K562 (cell line): ENCODE measurements around the gene ZDHHC14. TPM values are rescaled to one million over a fixed set of nuclear protein-coding genes. Genes with fewer than 3 reads are reported as not detected.

ENCODE experiments used
- ATAC-seq: fragments of 200-7000 bp; cut with Tn5 transposase; 3 replicates; pipeline ENCODE4 v1.9.1; 2020; ENCODE audit warnings: moderate library complexity
- BruUV-seq: library from RNA; stranded (reverse); fragments of 400-500 nt; replicated peaks from 2 replicates; lab custom pipeline; 2021; lab: Mats Ljungman, UMichigan
- CTCF ChIA-PET: fragments of 300-600 bp; formaldehyde crosslinking; extraction: SDS; loops from one replicate; lab custom pipeline; 2021; ENCODE audit warnings: low intra/inter-chr PET ratio; lab: Yijun Ruan, JAX
- POLR2A ChIA-PET: fragments of 300-600, 350-650 bp; sonication (Branson Sonifier 250); formaldehyde crosslinking; extraction: SDS; loops from one replicate; lab custom pipeline; 2021; ENCODE audit warnings: antibody characterized with exemption, inconsistent platforms; lab: Yijun Ruan, JAX
- DNase-seq, 4 experiments: peaks; one replicate each; pipeline versions ENCODE4 v3.0.0 to v3.0.0-alpha.2; 2011 to 2018; ENCODE audit warnings: low spot score in 3 of 4, mixed read lengths in 3 of 4; ENCODE audit errors: extremely low read depth in 1 of 4
- FAIRE-seq: peaks from 2 replicates; lab custom pipeline; 2011; peaks lifted over from hg19 to GRCh38; lab: Jason Lieb, UNC
- H2AFZ ChIP-seq: 2 replicates; pipeline ENCODE4 v1.6.0; 2011; ENCODE audit warnings: low read depth, low read length, control low read depth, inconsistent platforms
- H3K27ac ChIP-seq: fragments of 200-600 bp; 3 replicates; pipeline ENCODE4 v1.8.0; 2011; ENCODE audit warnings: low read depth, mild to moderate bottlenecking, control low read depth, inconsistent platforms, low read length, moderate library complexity, mixed read lengths; ENCODE audit errors: extremely low read depth
- H3K27me3 ChIP-seq, 2 experiments: fragments of 300-600 bp in 1 of 2; 2 replicates in 1 of 2; 3 replicates in 1 of 2; pipeline versions ENCODE4 v1.6.0 to v1.8.0; 2011; ENCODE audit warnings: inconsistent platforms in 2 of 2, low read length in 2 of 2, mild to moderate bottlenecking in 1 of 2, mixed read lengths in 1 of 2, moderate library complexity in 1 of 2; ENCODE audit not compliant: control insufficient read depth in 2 of 2, insufficient read depth in 2 of 2
- H3K36me3 ChIP-seq: fragments of 300-600 bp; 3 replicates; pipeline ENCODE4 v1.8.0; 2011; ENCODE audit warnings: mild to moderate bottlenecking, low read length, inconsistent platforms; ENCODE audit not compliant: control insufficient read depth, insufficient read depth
- H3K4me1 ChIP-seq, 2 experiments: fragments of 200-600 bp in 1 of 2; replicated peaks in 1 of 2; 2 replicates in 1 of 2; 3 replicates in 1 of 2; pipeline versions ENCODE4 v1.5.1 to v1.8.0; 2011; ENCODE audit warnings: inconsistent platforms in 2 of 2, low read length in 2 of 2, mild to moderate bottlenecking in 1 of 2, mixed read lengths in 1 of 2, moderate library complexity in 1 of 2; ENCODE audit not compliant: control insufficient read depth in 2 of 2, insufficient read depth in 2 of 2
- H3K4me2 ChIP-seq: 2 replicates; pipeline ENCODE4 v1.6.1; 2011; ENCODE audit warnings: low read length, control low read depth, inconsistent platforms, mixed read lengths; ENCODE audit not compliant: insufficient read depth
- H3K4me3 ChIP-seq: fragments of 200-600 bp; sonication (generic), shearing (Covaris generic); 2 replicates; pipeline ENCODE4 v1.5.1; 2016; ENCODE audit warnings: control low read depth, inconsistent platforms
- H3K79me2 ChIP-seq: fragments of 200-600 bp; 3 replicates; pipeline ENCODE4 v1.8.0; 2011; ENCODE audit warnings: low read length, inconsistent platforms; ENCODE audit not compliant: control insufficient read depth, insufficient read depth
- H3K9ac ChIP-seq, 2 experiments: 2 replicates each; pipeline versions ENCODE4 v1.6.0 to v1.6.1; 2011; ENCODE audit warnings: low read depth in 2 of 2, low read length in 2 of 2, control low read depth in 1 of 2, inconsistent platforms in 1 of 2, mild to moderate bottlenecking in 1 of 2, mixed read lengths in 1 of 2; ENCODE audit not compliant: insufficient read depth in 1 of 2
- H3K9me1 ChIP-seq: one replicate; pipeline ENCODE4 v1.6.0; 2011; ENCODE audit warnings: inconsistent platforms, mild to moderate bottlenecking, low read length, moderate library complexity; ENCODE audit not compliant: control insufficient read depth, insufficient read depth
- H3K9me3 ChIP-seq: replicated peaks from 2 replicates; pipeline ENCODE4 v1.5.1; 2011; ENCODE audit warnings: low read depth, low read length, inconsistent platforms; ENCODE audit not compliant: control insufficient read depth, insufficient read depth
- H4K20me1 ChIP-seq: replicated peaks from 2 replicates; pipeline ENCODE4 v1.6.1; 2011; ENCODE audit warnings: low read length, inconsistent platforms, mixed read lengths; ENCODE audit not compliant: control insufficient read depth, insufficient read depth
- E2F6 ChIP-seq, 2 experiments: IDR thresholded peaks; 2 replicates each; pipeline ENCODE4 v1.6.1; 2011; ENCODE audit warnings: borderline replicate concordance in 1 of 2, control low read depth in 1 of 2, low read depth in 1 of 2, low read length in 1 of 2, mild to moderate bottlenecking in 1 of 2, mixed read lengths in 1 of 2, moderate library complexity in 1 of 2; ENCODE audit not compliant: insufficient read depth in 1 of 2, insufficient read length in 1 of 2, poor library complexity in 1 of 2, severe bottlenecking in 1 of 2; ENCODE audit errors: extremely low read depth in 1 of 2
- E2F8 ChIP-seq: fragments of 450-650 bp; IDR thresholded peaks from 2 replicates; pipeline ENCODE4 v1.7.1; 2018; ENCODE audit warnings: mild to moderate bottlenecking, low read depth; ENCODE audit not compliant: partially characterized antibody
- ELF1 ChIP-seq: fragments of 200-800 bp; sonication (Bioruptor generic); IDR thresholded peaks from 2 replicates; pipeline ENCODE4 v1.6.1; 2016; ENCODE audit warnings: missing genetic modification characterization, missing compliant biosample characterization
- ELK1 ChIP-seq: sonication (generic); formaldehyde crosslinking; IDR thresholded peaks from 2 replicates; pipeline ENCODE4 v1.8.1; 2022; ENCODE audit warnings: missing genetic modification reagents
- ETV6 ChIP-seq, 3 experiments: fragments of 150-350 bp in 1 of 3; sonication (generic) in 1 of 3; formaldehyde crosslinking in 1 of 3; IDR thresholded peaks; 2 replicates each; pipeline versions ENCODE4 v1.6.1 to v1.8.0; 2014 to 2022; ENCODE audit warnings: borderline replicate concordance in 2 of 3, low read depth in 2 of 3, antibody characterized with exemption in 1 of 3, low read length in 1 of 3, mild to moderate bottlenecking in 1 of 3, missing genetic modification reagents in 1 of 3
- FOXA1 ChIP-seq: fragments of 450-650 bp; IDR thresholded peaks from 2 replicates; pipeline ENCODE4 v1.6.1; 2016; ENCODE audit warnings: mild to moderate bottlenecking, borderline replicate concordance
- MLLT1 ChIP-seq, 2 experiments: fragments of 450-650 bp; IDR thresholded peaks; 2 replicates each; pipeline ENCODE4 v1.6.1; 2016
- NCOA1 ChIP-seq: fragments of 450-650 bp; IDR thresholded peaks from 2 replicates; pipeline ENCODE4 v1.6.1; 2016; ENCODE audit warnings: low read depth
- THRAP3 ChIP-seq: fragments of 450-650 bp; IDR thresholded peaks from 2 replicates; pipeline ENCODE4 v1.6.1; 2016; ENCODE audit warnings: mild to moderate bottlenecking, inconsistent platforms, borderline replicate concordance
- ZNF431 ChIP-seq: sonication (generic); formaldehyde crosslinking; IDR thresholded peaks from 2 replicates; pipeline ENCODE4 v1.8.0; 2022; ENCODE audit warnings: mild to moderate bottlenecking, missing genetic modification reagents
- ZNF830 ChIP-seq: fragments of 250-450 bp; sonication (Bioruptor Pico); IDR thresholded peaks from 2 replicates; pipeline ENCODE4 v1.5.0; 2021; ENCODE audit warnings: mild to moderate bottlenecking
- WGBS: fragments of 100-300 bp; shearing (Covaris generic); methylation state at CpG from one replicate; pipeline ENCODE4 v1.1.6; 2016; ENCODE audit warnings: low coverage, mixed read lengths; ENCODE audit not compliant: insufficient coverage; ENCODE audit errors: missing lambda C conversion rate; 5-methylcytosine and 5-hydroxymethylcytosine counted together
- in situ Hi-C: fragments of 300-500 bp; cut with MboI; formaldehyde crosslinking; loops from 4 replicates; pipeline ENCODE4 v1.15.0; 2018; ENCODE audit warnings: inconsistent platforms, mixed read lengths
- intact Hi-C: fragments of 100-400 bp; cut with micrococcal nuclease; formaldehyde crosslinking; loops from 2 replicates; pipeline ENCODE4 v1.14.2; 2022
- polyA plus RNA-seq, 8 experiments: library from polyadenylated mRNA; depleted of rRNA in 4 of 8; stranded (reverse) in 5 of 8; unstranded in 3 of 8; fragments of >200 nt; fragmentation: Nextera tagmentation in 2 of 8; fragmentation: Illumina TruSeq in 1 of 8; extraction: Ambion mirVana in 2 of 8; extraction: Trizol in 1 of 8; gene quantifications; 2 replicates each; pipeline versions ENCODE4 v1.2.1 to v1.2.3, GENCODE V29; 2011 to 2014; ENCODE audit warnings: inconsistent platforms in 1 of 8, missing spikeins in 1 of 8
- total RNA-seq, 7 experiments: library from RNA; depleted of rRNA in 6 of 7; stranded (reverse); fragments of >200 nt in 6 of 7; fragmentation: Illumina TruSeq in 2 of 7; extraction: Trizol in 2 of 7; gene quantifications; 2 replicates each; pipeline versions ENCODE4 v1.2.1 to v1.2.3, GENCODE V29; 2011 to 2021; ENCODE audit warnings: low replicate concordance in 1 of 7

The ZDHHC14 gene
- total and polyA plus RNA-seq, 9 of the 15 experiments (the other 6 are each of a cell fraction or from before 2014, with no cell fraction given) = 0.92 to 23.1 (median 13.8) TPM

- no TSS peak for BruUV-seq
- intact Hi-C loops = no loop called here
- CTCF ChIA-PET = no interaction called here
Observed at GRCh38 chr6:157547112-157547511, 166.1 kb downstream of the ZDHHC14 start.

More at GRCh38 chr6:157547112-157547511, 166.1 kb downstream of the ZDHHC14 start:
- Histone ChIP-seq H3K9me3 (no peaks in the 10 kb centered on the region), H3K36me3 (peaks cover 13% of the 10 kb centered on the region), H2AFZ (no peak overlapping the region), H3K27me3 (no peaks in the 10 kb centered on the region), H3K4me2 (no peak overlapping the region), H3K79me2 (no peaks in the 10 kb centered on the region), H3K9ac (no peak overlapping the region), H4K20me1 (no peaks in the 10 kb centered on the region), H3K9me1 (no peaks in the 10 kb centered on the region), H3K4me1 (peaks cover 0 to 3% of the 10 kb centered on the region in 2 experiments; a peak in 1 of 5 replicates), H3K4me3 (no peak overlapping the region), H3K27ac (no peak overlapping the region)
- no peak for ATAC-seq
- FAIRE-seq = no peak
- POLR2A ChIA-PET = interaction anchor here (1.1 kb wide), 1 partner anchor 9 kb away, joined by 3 read pairs; no protein-coding TSS in a partner anchor
- WGBS = 89% methylated on average over 8 of the region's 8 CpGs
- no peak for TF ChIP-seq E2F8
- TF ChIP-seq MLLT1 (IDR thresholded peaks at IDR 0.05) = no peak
- no peak for TF ChIP-seq FOXA1
- no peak for TF ChIP-seq E2F6 (IDR thresholded peaks at IDR 0.05; ENCODE audit: borderline replicate concordance in 1 of 2, extremely low read depth in 1 of 2, insufficient read depth in 1 of 2, insufficient read length in 1 of 2, low read depth in 1 of 2, low read length in 1 of 2, poor library complexity in 1 of 2, severe bottlenecking in 1 of 2)
- TF ChIP-seq NCOA1 = no peak
- no peak for TF ChIP-seq ZNF830 (CRISPR knock-in tag)
- no peak for TF ChIP-seq ETV6 (IDR thresholded peaks at IDR 0.05; ENCODE audit: borderline replicate concordance in 1 of 2, low read depth in 2 of 2, low read length in 1 of 2)
- no peak for TF ChIP-seq ETV6 (CRISPR knock-in tag; IDR thresholded peaks at IDR 0.05; ENCODE audit: borderline replicate concordance)
- TF ChIP-seq ELF1 (tag) = no peak
- no peak for TF ChIP-seq ELK1 (CRISPR knock-in tag)
- TF ChIP-seq THRAP3 = no peak
- TF ChIP-seq ZNF431 (CRISPR knock-in tag) = no peak
- in situ Hi-C loops = no loop called here
- DNase-seq = no peak
